Measurements from ENCODE around the gene MBD3L4. TPM values are rescaled to one million over a fixed set of nuclear protein-coding genes. Genes with fewer than 3 reads are reported as not detected.

The MBD3L4 gene
- polyA plus RNA-seq, 1 donor (not counting 4 experiments of a cell fraction or from before 2014, with no cell fraction given): not detected

- Histone ChIP-seq H3K9ac (ENCODE audit: control insufficient read depth, extremely low read depth, insufficient read depth, low read length) (no peak overlapping the region), H2AFZ (ENCODE audit: control insufficient read depth, low read length) (no peak overlapping the region), H3K9me1 (ENCODE audit: control insufficient read depth, extremely low read depth, insufficient read depth, low read length) (no peaks in the 10 kb centered on the region), H3K79me2 (ENCODE audit: control insufficient read depth, insufficient read depth, low read length) (no peaks in the 10 kb centered on the region), H3K36me3 (ENCODE audit: control insufficient read depth in 2 of 2, extremely low read depth in 1 of 2, insufficient read depth in 2 of 2, low read length in 2 of 2) (no peaks in the 10 kb centered on the region), H3K27ac (ENCODE audit: control insufficient read depth, insufficient read depth, low read length) (no peak overlapping the region), H4K20me1 (ENCODE audit: control insufficient read depth, extremely low read depth, insufficient read depth, low read length) (no peaks in the 10 kb centered on the region), H3K4me1 (ENCODE audit: control insufficient read depth, extremely low read depth, insufficient read depth, low read length) (no peaks in the 10 kb centered on the region), H3K4me2 (ENCODE audit: control insufficient read depth, extremely low read depth, insufficient read depth, low read depth, low read length) (no peak overlapping the region), H3K9me3 (ENCODE audit: control insufficient read depth, low read depth, low read length) (peaks cover 8% of the 10 kb centered on the region), H3K27me3 (ENCODE audit: control insufficient read depth, extremely low read depth, insufficient read depth, low read length) (no peaks in the 10 kb centered on the region), H3K4me3 (ENCODE audit: control insufficient read depth in 2 of 3, extremely low read depth in 1 of 3, insufficient read depth in 2 of 3, low read depth in 1 of 3, low read length in 3 of 3) (no peak overlapping the region)
- no peak for FAIRE-seq
- dilution Hi-C loops (cut with MboI; ENCODE audit: extremely low pct_ligation_motif_present, low sequenced_read_pairs): no loop called here
- TF ChIP-seq EZH2 (IDR thresholded peaks at IDR 0.05; ENCODE audit: low read length): no peak
- TF ChIP-seq CTCF (optimal IDR thresholded peaks at IDR 0.05 in 1 of 3, IDR thresholded peaks at IDR 0.05 in 1 of 3, conservative IDR thresholded peaks at IDR 0.05 in 1 of 3; ENCODE audit: extremely low read depth in 1 of 3, insufficient read depth in 2 of 3, low read length in 3 of 3): no peak
- DNase-seq (ENCODE audit: low read depth, low spot score): no peak
Measured at GRCh38 chr19:6996810-6997209, 43.2 kb downstream of the MBD3L4 start.

GRCh38 chr19:6995054-6995453 lies 44.9 kb downstream of the MBD3L4 start:
- Histone ChIP-seq H3K27me3 (ENCODE audit: control insufficient read depth, extremely low read depth, insufficient read depth, low read length) (no peaks in the 10 kb centered on the region), H3K4me2 (ENCODE audit: control insufficient read depth, extremely low read depth, insufficient read depth, low read depth, low read length) (no peak overlapping the region), H3K9ac (ENCODE audit: control insufficient read depth, extremely low read depth, insufficient read depth, low read length) (no peak overlapping the region), H3K79me2 (ENCODE audit: control insufficient read depth, insufficient read depth, low read length) (no peaks in the 10 kb centered on the region), H3K27ac (ENCODE audit: control insufficient read depth, insufficient read depth, low read length) (no peak overlapping the region), H3K4me3 (ENCODE audit: control insufficient read depth in 2 of 3, extremely low read depth in 1 of 3, insufficient read depth in 2 of 3, low read depth in 1 of 3, low read length in 3 of 3) (no peak overlapping the region), H3K9me1 (ENCODE audit: control insufficient read depth, extremely low read depth, insufficient read depth, low read length) (no peaks in the 10 kb centered on the region), H3K4me1 (ENCODE audit: control insufficient read depth, extremely low read depth, insufficient read depth, low read length) (no peaks in the 10 kb centered on the region), H4K20me1 (ENCODE audit: control insufficient read depth, extremely low read depth, insufficient read depth, low read length) (no peaks in the 10 kb centered on the region), H2AFZ (ENCODE audit: control insufficient read depth, low read length) (no peak overlapping the region), H3K9me3 (ENCODE audit: control insufficient read depth, low read depth, low read length) (peaks cover 8% of the 10 kb centered on the region), H3K36me3 (ENCODE audit: control insufficient read depth in 2 of 2, extremely low read depth in 1 of 2, insufficient read depth in 2 of 2, low read length in 2 of 2) (no peaks in the 10 kb centered on the region)
- DNase-seq (ENCODE audit: low read depth, low spot score): no peak
- dilution Hi-C loops (cut with MboI; ENCODE audit: extremely low pct_ligation_motif_present, low sequenced_read_pairs): no loop called here
- no peak for FAIRE-seq
- TF ChIP-seq EZH2 (IDR thresholded peaks at IDR 0.05; ENCODE audit: low read length) (no peak), CTCF (optimal IDR thresholded peaks at IDR 0.05 in 1 of 3, IDR thresholded peaks at IDR 0.05 in 1 of 3, conservative IDR thresholded peaks at IDR 0.05 in 1 of 3; ENCODE audit: extremely low read depth in 1 of 3, insufficient read depth in 2 of 3, low read length in 3 of 3) (no peak)

Data from keratinocyte (primary cell).